ENCODE results near the gene PRKCB. TPM values are rescaled to one million over a fixed set of nuclear protein-coding genes. Genes with fewer than 3 reads are reported as not detected.

PRKCB gene
- total RNA-seq, 1 donor from 2014 or later: 0.38 TPM

DNA sequence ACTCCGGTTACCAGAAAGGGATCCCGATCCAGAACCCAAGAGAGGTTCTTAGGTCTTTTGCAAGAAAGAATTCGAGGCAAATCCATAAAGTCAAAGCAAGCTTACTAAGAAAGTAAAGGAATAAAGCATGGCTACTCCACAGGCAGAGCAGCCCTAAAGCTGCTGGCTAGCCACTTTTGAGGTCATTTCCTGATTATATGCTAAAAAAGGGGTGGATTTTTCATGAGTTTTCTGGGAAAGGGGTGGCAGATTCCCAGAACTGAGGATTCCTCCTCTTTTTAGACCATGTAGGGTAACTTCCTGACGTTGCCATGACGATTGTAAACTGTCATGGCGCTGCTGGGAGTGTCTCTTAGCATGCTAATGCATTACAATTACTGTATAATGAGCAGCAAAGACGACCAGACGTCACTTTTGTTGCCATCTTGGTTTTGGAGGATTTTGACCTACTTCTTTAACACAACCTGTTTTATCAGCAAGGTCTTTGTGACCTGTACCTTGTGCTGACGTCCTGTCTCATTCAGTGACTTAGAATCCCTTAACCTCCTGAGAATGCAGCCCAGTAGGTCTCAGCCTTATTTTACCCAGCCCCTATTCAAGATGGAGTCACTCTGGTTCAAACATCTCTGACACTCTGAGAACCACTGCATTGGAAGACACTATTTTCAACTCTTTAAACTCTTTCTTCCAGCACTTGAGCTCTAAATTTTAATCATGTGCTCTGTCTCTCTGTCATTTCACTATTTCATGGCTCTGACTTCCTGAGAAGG lies 216.7 kb downstream of the PRKCB start:
- H3K27ac Mint-ChIP-seq: no peak overlapping the region
- peaks cover 5% of the 10 kb centered on the region for H3K9me3 Mint-ChIP-seq
- no peaks in the 10 kb centered on the region for H3K36me3 Mint-ChIP-seq
- H3K4me3 Mint-ChIP-seq: no peak overlapping the region
- peaks cover 87% of the 10 kb centered on the region for H3K27me3 Mint-ChIP-seq (ENCODE audit: low read depth)
- TF ChIP-seq, protein P1, sequence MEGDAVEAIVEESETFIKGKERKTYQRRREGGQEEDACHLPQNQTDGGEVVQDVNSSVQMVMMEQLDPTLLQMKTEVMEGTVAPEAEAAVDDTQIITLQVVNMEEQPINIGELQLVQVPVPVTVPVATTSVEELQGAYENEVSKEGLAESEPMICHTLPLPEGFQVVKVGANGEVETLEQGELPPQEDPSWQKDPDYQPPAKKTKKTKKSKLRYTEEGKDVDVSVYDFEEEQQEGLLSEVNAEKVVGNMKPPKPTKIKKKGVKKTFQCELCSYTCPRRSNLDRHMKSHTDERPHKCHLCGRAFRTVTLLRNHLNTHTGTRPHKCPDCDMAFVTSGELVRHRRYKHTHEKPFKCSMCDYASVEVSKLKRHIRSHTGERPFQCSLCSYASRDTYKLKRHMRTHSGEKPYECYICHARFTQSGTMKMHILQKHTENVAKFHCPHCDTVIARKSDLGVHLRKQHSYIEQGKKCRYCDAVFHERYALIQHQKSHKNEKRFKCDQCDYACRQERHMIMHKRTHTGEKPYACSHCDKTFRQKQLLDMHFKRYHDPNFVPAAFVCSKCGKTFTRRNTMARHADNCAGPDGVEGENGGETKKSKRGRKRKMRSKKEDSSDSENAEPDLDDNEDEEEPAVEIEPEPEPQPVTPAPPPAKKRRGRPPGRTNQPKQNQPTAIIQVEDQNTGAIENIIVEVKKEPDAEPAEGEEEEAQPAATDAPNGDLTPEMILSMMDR (IDR thresholded peaks at IDR 0.05; ENCODE audit: unreplicated experiment): no peak
- no peaks in the 10 kb centered on the region for H3K4me1 Mint-ChIP-seq
- no peak for DNase-seq (ENCODE audit: low spot score in 2 of 2, unreplicated experiment in 2 of 2)

DNA sequence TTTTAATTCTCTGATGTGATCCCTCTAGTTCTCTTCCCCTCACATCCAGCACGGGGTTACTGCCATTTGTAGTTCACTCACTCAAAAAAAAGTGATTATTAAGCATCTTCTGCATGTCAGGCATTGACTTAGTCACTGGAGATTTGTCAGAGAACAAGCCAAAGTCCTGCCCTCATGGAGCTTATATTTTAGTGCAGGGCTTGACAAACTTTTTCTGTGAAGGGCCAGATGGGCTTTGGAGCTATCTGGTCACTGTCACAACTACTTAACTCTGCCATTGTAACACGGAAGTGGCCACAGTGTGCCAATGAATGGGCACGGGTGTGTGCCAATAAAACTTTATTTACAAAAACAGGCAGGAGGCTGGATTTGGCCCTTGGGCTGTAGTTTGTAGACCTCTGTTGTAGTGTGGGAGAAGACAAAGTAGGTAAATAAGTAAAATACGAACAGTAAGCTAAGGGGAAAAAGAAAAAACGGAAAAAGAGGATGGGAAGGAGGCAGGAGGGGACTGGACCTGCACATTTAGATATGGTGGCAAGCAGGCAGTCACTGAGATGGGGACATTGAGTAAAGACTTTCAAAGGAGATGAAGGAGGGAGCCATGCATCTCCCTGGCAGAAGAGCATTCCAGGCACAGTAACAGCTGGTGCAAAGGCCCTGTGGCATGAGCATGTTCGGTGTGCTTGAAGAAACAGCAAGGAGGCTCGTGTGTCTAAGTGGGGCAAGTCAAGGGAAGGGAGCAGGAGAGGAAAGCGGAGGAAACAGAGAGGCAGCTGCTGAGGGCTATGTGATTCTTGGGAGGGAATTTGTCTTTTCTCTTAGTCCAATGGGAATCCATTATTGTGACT lies 217.5 kb downstream of the PRKCB start:
- Mint-ChIP-seq H3K27ac (no peak overlapping the region), H3K4me3 (no peak overlapping the region), H3K4me1 (no peaks in the 10 kb centered on the region), H3K36me3 (no peaks in the 10 kb centered on the region), H3K9me3 (peaks cover 5% of the 10 kb centered on the region), H3K27me3 (ENCODE audit: low read depth) (peaks cover 88% of the 10 kb centered on the region)
- TF ChIP-seq, protein P1 (IDR thresholded peaks at IDR 0.05; ENCODE audit: unreplicated experiment): no peak
- DNase-seq (ENCODE audit: low spot score in 2 of 2, unreplicated experiment in 2 of 2): no peak

DNA sequence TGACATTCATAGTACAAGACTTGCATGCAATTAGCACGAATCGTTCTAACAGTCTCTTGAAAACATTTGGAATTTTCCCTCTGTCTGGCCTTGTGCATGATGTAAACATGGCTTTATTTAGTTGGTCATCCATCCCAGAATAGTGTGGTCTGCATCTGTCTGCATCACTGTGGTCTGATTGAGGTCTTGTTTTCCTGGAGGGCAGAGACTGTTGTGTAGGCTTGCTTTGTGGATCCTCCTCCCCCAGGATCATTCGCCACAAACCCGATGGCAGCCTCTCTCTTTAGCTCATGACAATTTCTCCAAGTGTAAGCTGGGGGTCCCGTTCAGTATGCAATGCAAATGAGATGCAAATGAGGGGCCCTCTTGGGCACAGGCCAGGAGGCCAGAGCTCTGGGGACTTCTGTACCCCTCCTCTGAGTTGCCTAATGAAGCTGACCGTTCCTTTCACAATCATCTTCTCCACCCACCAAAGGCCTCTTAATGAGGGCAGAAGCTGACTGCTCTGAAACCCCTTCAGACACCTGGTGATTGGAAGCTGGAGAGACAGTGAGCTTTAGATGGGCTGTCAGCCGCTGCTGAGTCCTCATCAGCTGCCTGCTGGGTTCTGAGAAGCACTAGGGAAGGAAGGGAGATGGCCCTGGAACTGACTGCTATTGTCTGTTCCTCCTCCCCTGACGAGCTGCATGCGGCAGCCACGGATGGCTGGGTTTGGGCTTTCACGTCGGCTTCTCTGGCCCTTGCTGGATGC lies 219.1 kb downstream of the PRKCB start:
- peaks cover 90% of the 10 kb centered on the region for H3K27me3 Mint-ChIP-seq (ENCODE audit: low read depth)
- no peak overlapping the region for H3K4me3 Mint-ChIP-seq
- peaks cover 5% of the 10 kb centered on the region for H3K9me3 Mint-ChIP-seq
- TF ChIP-seq, protein P1 (IDR thresholded peaks at IDR 0.05; ENCODE audit: unreplicated experiment): no peak
- no peak overlapping the region for H3K27ac Mint-ChIP-seq
- DNase-seq (ENCODE audit: low spot score in 2 of 2, unreplicated experiment in 2 of 2): no peak
- H3K36me3 Mint-ChIP-seq: no peaks in the 10 kb centered on the region
- no peaks in the 10 kb centered on the region for H3K4me1 Mint-ChIP-seq

DNA sequence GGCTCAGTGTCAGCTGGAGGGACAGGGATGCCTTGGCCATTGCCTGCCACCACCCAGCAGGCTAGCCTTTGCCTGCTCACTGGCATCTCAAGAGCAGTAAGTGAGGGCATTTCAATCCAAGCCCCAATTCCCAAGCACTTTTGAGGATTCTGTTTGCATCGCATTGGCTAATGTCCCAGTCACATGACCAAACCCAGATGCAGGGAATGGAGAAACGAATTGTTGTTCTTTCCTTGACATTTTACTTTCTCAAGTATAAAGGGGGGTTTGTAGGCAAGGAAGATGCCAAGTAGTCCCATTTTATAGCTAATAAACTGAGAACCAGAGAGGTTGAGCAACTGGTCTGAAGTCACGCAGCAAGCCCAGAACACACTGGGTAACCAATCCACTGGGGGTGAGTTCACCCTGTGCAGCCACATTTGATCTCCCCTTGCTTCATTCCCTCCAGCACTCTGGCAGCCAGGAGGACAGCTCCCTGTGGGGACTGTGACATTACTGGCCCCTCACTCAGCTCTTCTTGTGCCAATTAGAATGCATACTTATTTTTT lies 226.6 kb downstream of the PRKCB start:
- TF ChIP-seq, protein P1 (IDR thresholded peaks at IDR 0.05; ENCODE audit: unreplicated experiment): no peak
- Mint-ChIP-seq H3K9me3 (peaks cover 4% of the 10 kb centered on the region), H3K36me3 (no peaks in the 10 kb centered on the region), H3K27ac (no peak overlapping the region), H3K4me1 (no peaks in the 10 kb centered on the region), H3K27me3 (ENCODE audit: low read depth) (peaks cover 53% of the 10 kb centered on the region), H3K4me3 (no peak overlapping the region)
- DNase-seq (ENCODE audit: low spot score in 2 of 2, unreplicated experiment in 2 of 2): no peak

DNA sequence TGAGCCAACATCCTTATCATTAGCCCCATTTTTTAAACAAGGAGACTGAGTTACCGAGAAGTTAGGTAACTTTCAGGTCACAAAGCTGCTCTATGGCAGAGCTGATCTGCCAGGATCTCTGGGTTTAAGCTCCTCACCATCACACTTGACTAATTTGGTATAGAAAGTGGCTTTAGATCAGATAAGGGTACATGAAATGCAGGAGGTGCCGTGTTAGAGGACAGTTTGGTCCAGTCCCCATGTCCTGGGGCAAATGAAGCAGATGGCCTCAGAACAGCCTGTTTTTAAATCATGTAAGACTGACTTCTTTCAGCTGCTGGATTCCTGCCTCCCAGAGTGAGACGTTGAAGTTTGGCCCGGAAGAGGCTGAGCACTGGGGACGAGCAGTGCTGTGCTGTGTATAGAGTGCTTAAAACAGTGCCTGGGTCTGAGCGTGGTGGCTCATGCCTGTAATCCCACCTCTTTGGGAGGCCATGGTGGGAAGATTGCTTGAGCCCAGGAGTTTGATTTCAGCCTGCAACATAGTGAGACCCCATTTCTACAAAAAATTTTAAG lies 233.3 kb downstream of the PRKCB start:
- Mint-ChIP-seq H3K4me1 (peaks cover 2% of the 10 kb centered on the region), H3K9me3 (no peaks in the 10 kb centered on the region), H3K27me3 (ENCODE audit: low read depth) (peaks cover 15% of the 10 kb centered on the region), H3K36me3 (no peaks in the 10 kb centered on the region), H3K4me3 (no peak overlapping the region), H3K27ac (no peak overlapping the region)
- TF ChIP-seq, protein P1 (IDR thresholded peaks at IDR 0.05; ENCODE audit: unreplicated experiment): no peak
- DNase-seq (ENCODE audit: low spot score in 2 of 2, unreplicated experiment in 2 of 2): no peak

All from mesothelial cell of epicardium (in vitro differentiated cells).